ENCODE measurements around the gene GPRC5B.

GPRC5B gene

DNA sequence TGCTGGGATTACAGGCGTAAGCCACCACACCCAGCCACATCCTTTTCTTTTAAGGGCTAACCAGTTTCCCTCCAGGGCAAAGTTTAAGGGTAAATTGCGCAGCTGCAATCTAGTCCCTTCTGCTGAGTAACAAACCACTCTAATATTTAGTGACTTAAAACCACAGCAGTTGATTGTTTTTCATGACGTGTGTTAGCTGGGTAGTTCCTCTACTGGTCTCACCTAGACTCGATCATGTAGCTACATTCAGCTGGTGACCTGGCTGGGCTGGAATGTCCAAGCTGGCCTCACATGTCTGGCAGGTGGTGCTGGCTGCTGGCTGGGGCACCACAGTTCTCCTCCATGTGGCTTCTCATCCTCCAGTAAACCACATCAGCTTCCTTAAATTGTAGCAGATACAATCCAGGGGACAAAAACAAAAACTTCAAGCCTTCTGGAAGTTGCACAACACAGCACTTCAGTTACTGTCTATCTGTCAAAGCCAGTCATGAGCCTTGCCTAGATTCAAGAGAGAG lies 75.5 kb downstream of the GPRC5B start:
- no peak for DNase-seq

DNA sequence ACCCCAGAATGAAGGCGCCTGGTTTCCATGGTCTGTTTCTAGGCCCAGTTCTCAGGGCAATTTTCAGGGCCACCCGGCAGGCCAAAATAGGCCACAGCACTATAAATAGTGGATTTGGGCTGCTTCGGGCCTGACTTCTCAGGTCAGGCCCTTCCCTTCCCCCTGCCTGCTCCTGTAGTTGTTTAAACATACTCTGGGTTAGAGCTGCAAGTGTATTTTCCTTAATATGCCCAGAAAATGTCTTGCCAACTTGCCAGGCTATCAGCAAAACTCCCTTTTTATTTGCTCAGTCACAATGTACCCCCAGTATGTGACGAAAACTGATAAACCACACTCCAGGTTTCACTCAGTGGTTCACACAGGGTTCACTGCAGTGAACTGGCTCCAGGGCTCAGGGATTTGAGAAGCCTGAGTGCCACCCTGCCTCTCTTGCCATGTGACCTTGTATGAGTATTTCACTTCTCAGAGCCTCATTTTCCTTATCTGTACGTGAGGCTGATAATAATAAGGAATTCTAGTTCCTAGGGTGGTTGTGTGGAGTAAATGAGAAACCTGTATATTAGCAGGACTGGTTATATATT lies 76.5 kb downstream of the GPRC5B start:
- DNase-seq: no peak
